ENCODE data around the gene ZNF385C. TPM values are rescaled to one million over a fixed set of nuclear protein-coding genes. Genes with fewer than 3 reads are reported as not detected.

The ZNF385C gene
- total and polyA plus RNA-seq, 2 of the 13 experiments (the other 11 are each of a cell fraction or from before 2014, with no cell fraction given), result 2.3 to 6.1 TPM

GRCh38 chr17:42052346-42052877 is 45.9 kb downstream of the ZNF385C start (continued):
- TF ChIP-seq ZNF577 (CRISPR knock-in tag; IDR thresholded peaks at IDR 0.05; ENCODE audit: borderline replicate concordance, low read depth) (no peak), THAP7 (CRISPR knock-in tag; IDR thresholded peaks at IDR 0.05) (no peak), CEBPB (IDR thresholded peaks at IDR 0.05; ENCODE audit: borderline replicate concordance, low read depth, low read length) (no peak), ZNF709 (CRISPR knock-in tag; IDR thresholded peaks at IDR 0.05) (no peak), RAD21 (CRISPR knock-in tag; IDR thresholded peaks at IDR 0.05) (no peak), ARID4A (CRISPR knock-in tag; IDR thresholded peaks at IDR 0.05; ENCODE audit: borderline replicate concordance) (no peak)

GRCh38 chr17:42051645-42052044 is 46.6 kb downstream of the ZNF385C start:
- H3K4me2 ChIP-seq (ENCODE audit: low read depth, low read length), result peak overlapping the region; percentile 98
- no peak overlapping the region for H3K9ac ChIP-seq (ENCODE audit: insufficient read depth, low read depth, low read length)
- intact Hi-C loops (cut with micrococcal nuclease; ENCODE audit: unreplicated experiment), result no loop called here
- peak; percentile 32 for FAIRE-seq
- no peaks in the 10 kb centered on the region for H3K9me3 ChIP-seq (ENCODE audit: low read length)
- no peak for DNase-seq (ENCODE audit: low spot score)
- no peaks in the 10 kb centered on the region for H4K20me1 ChIP-seq (ENCODE audit: insufficient read depth, low read length)
- WGBS (ENCODE audit: low lambda C conversion rate), result 86% methylated on average over 6 of the region's 7 CpGs
- ATAC-seq, result no peak
- H3K4me3 ChIP-seq (replicated peaks in 1 of 3; ENCODE audit: insufficient read depth in 1 of 3, low read depth in 2 of 3, low read length in 3 of 3), result peak overlapping the region in 2 of 3 experiments; percentile 67 to 88; a peak in 3 of 6 replicates
- POLR2A ChIA-PET, result interaction anchor here (1.4 kb wide), 1 partner anchor 69 kb away, joined by 8 read pairs; the partner anchor contains the start of gene KAT2A
- CTCF ChIA-PET (ENCODE audit: low intra/inter-chr PET ratio, low total read pairs), result no interaction called here
- no peaks in the 10 kb centered on the region; a peak in 1 of 5 replicates for H3K27me3 ChIP-seq (ENCODE audit: control insufficient read depth in 1 of 2, insufficient read depth in 2 of 2, low read length in 2 of 2)
- no TSS peak for BruUV-seq (replicated peaks)
- H3K79me2 ChIP-seq (ENCODE audit: insufficient read depth, low read length), result no peaks in the 10 kb centered on the region
- in situ Hi-C loops (cut with HindIII; ENCODE audit: extremely low pct_ligation_motif_present, low pct_unique_long_range_greater_than_20kb), result no loop called here
- no peak overlapping the region for H3K27ac ChIP-seq (ENCODE audit: extremely low read length, insufficient read depth, low read length)
- H3K4me1 ChIP-seq (ENCODE audit: insufficient read depth, low read length), result peaks cover 58% of the 10 kb centered on the region
- no peak overlapping the region for H2AFZ ChIP-seq (ENCODE audit: low read length)
- no peaks in the 10 kb centered on the region for H3K36me3 ChIP-seq (replicated peaks in 1 of 2; ENCODE audit: control insufficient read depth in 1 of 2, insufficient read depth in 2 of 2, low read length in 2 of 2)
- TF ChIP-seq ZNF660 (CRISPR knock-in tag; IDR thresholded peaks at IDR 0.05; ENCODE audit: borderline replicate concordance, low read depth) (no peak), ZNF264 (CRISPR knock-in tag; IDR thresholded peaks at IDR 0.05) (no peak), IRF1 (CRISPR knock-in tag; IDR thresholded peaks at IDR 0.05; ENCODE audit: low read depth) (no peak), HMGXB4 (CRISPR knock-in tag; IDR thresholded peaks at IDR 0.05; ENCODE audit: borderline replicate concordance in 1 of 2, low read depth in 1 of 2) (no peak), ZNF451 (CRISPR knock-in tag; IDR thresholded peaks at IDR 0.05) (no peak), CERS6 (CRISPR knock-in tag; IDR thresholded peaks at IDR 0.05) (no peak)
